A549 (cell line): ENCODE measurements around the gene COL7A1. TPM values are rescaled to one million over a fixed set of nuclear protein-coding genes. Genes with fewer than 3 reads are reported as not detected.

Source experiments
- ATAC-seq, 2 experiments: fragments of 200-7000 bp in 1 of 2; fragments of >200 bp in 1 of 2; cut with Nextera tagmentation in 1 of 2; cut with Tn5 transposase in 1 of 2; 3 replicates each; pipeline versions ENCODE4 v1.8.0 to v1.9.1; 2018 to 2020; ENCODE audit warnings: mild to moderate bottlenecking in 1 of 2, moderate library complexity in 1 of 2
- CTCF ChIA-PET: fragments of 300-600 bp; sonication (Branson Sonifier 250); formaldehyde crosslinking; extraction: SDS; loops from one replicate; lab custom pipeline; 2021; ENCODE audit warnings: antibody characterized with exemption, inconsistent platforms; lab: Yijun Ruan, JAX
- POLR2A ChIA-PET: fragments of 350-600 bp; formaldehyde crosslinking; extraction: SDS; loops from one replicate; lab custom pipeline; 2021; ENCODE audit warnings: antibody characterized with exemption, inconsistent platforms; lab: Yijun Ruan, JAX
- DNase-seq, 2 experiments: peaks; one replicate each; pipeline versions ENCODE4 v3.0.0 to v3.0.0-alpha.2; 2011 to 2016; ENCODE audit warnings: low read depth in 1 of 2, low spot score in 1 of 2
- FAIRE-seq: peaks from 2 replicates; lab custom pipeline; 2011; peaks lifted over from hg19 to GRCh38; lab: Jason Lieb, UNC
- H3K27ac ChIP-seq, 2 experiments: fragments of >200 bp; sonication (Bioruptor Twin); formaldehyde crosslinking; 3 replicates each; pipeline ENCODE4 v1.5.1; 2016 to 2017
- H3K4me1 ChIP-seq: fragments of >200 bp; sonication (Bioruptor Twin); formaldehyde crosslinking; 3 replicates; pipeline ENCODE4 v1.6.1; 2016
- H3K4me2 ChIP-seq: fragments of >200 bp; sonication (Bioruptor Twin); formaldehyde crosslinking; 3 replicates; pipeline ENCODE4 v1.6.1; 2016
- H3K4me3 ChIP-seq: fragments of >200 bp; sonication (Bioruptor Twin); formaldehyde crosslinking; 3 replicates; pipeline ENCODE4 v1.5.1; 2016
- H3K9me3 ChIP-seq: fragments of >200 bp; sonication (Bioruptor Twin); formaldehyde crosslinking; 3 replicates; pipeline ENCODE4 v1.6.1; 2016
- BCL3 ChIP-seq: fragments of >200 bp; sonication (Bioruptor Twin); formaldehyde crosslinking; IDR thresholded peaks from 3 replicates; pipeline ENCODE4 v1.6.1; 2016
- CBX8 ChIP-seq: fragments of 200-600 bp; sonication (generic); IDR thresholded peaks from 2 replicates; pipeline ENCODE4 v1.6.1; 2016
- CEBPB ChIP-seq, 2 experiments: fragments of >200 bp in 1 of 2; sonication (Bioruptor Twin) in 1 of 2; formaldehyde crosslinking in 1 of 2; IDR thresholded peaks; 2 replicates each; pipeline ENCODE4 v1.6.1; 2012 to 2016
- CHD4 ChIP-seq: fragments of 200-600 bp; sonication (generic); IDR thresholded peaks from 2 replicates; pipeline ENCODE4 v1.6.1; 2016; ENCODE audit warnings: antibody characterized with exemption, mild to moderate bottlenecking, borderline replicate concordance
- ESRRA ChIP-seq: fragments of 150-350 bp; IDR thresholded peaks from 2 replicates; pipeline ENCODE4 v1.6.1; 2014; ENCODE audit warnings: mild to moderate bottlenecking, low read length, borderline replicate concordance
- FOSL2 ChIP-seq, 2 experiments: fragments of 450-650 bp in 1 of 2; fragments of >200 bp in 1 of 2; sonication (Bioruptor Twin) in 1 of 2; formaldehyde crosslinking; IDR thresholded peaks; 2 replicates each; pipeline versions ENCODE4 v1.5.0 to v1.6.1; 2016 to 2020; ENCODE audit warnings: mild to moderate bottlenecking in 1 of 2, moderate library complexity in 1 of 2
- GATA3 ChIP-seq: IDR thresholded peaks from 2 replicates; pipeline ENCODE4 v1.6.1; 2012; ENCODE audit warnings: borderline replicate concordance
- HES2 ChIP-seq: fragments of >200 bp; sonication (Bioruptor Twin); formaldehyde crosslinking; IDR thresholded peaks from 2 replicates; pipeline ENCODE4 v1.6.1; 2016
- KDM1A ChIP-seq: fragments of 200-600 bp; sonication (generic); IDR thresholded peaks from 2 replicates; pipeline ENCODE4 v1.6.1; 2016; ENCODE audit warnings: low read depth, mild to moderate bottlenecking
- MAFK ChIP-seq: fragments of 450-650 bp; IDR thresholded peaks from 2 replicates; pipeline ENCODE4 v1.6.1; 2014; ENCODE audit not compliant: partially characterized antibody
- NPAS2 ChIP-seq: fragments of 250-450 bp; sonication (Bioruptor Pico); IDR thresholded peaks from 2 replicates; pipeline ENCODE4 v1.8.0; 2022; ENCODE audit warnings: mild to moderate bottlenecking, moderate library complexity, borderline replicate concordance
- POLR2A ChIP-seq: IDR thresholded peaks from 2 replicates; pipeline ENCODE4 v1.6.1; 2012; ENCODE audit warnings: mild to moderate bottlenecking, low read length
- RAD21 ChIP-seq, 2 experiments: fragments of >200 bp in 1 of 2; sonication (Bioruptor Twin) in 1 of 2; formaldehyde crosslinking in 1 of 2; IDR thresholded peaks in 1 of 2; conservative IDR thresholded peaks in 1 of 2; 2 replicates in 1 of 2; 3 replicates in 1 of 2; pipeline ENCODE4 v1.6.1; 2012 to 2018; ENCODE audit warnings: inconsistent platforms in 1 of 2
- RARB ChIP-seq: fragments of 250-450 bp; sonication (Bioruptor Pico); IDR thresholded peaks from 2 replicates; pipeline ENCODE4 v1.8.0; 2021; ENCODE audit warnings: mild to moderate bottlenecking, moderate library complexity
- REST ChIP-seq: fragments of 200-600 bp; sonication (generic); IDR thresholded peaks from 2 replicates; pipeline ENCODE4 v1.6.1; 2016; ENCODE audit warnings: antibody characterized with exemption, mild to moderate bottlenecking, moderate library complexity
- RNF2 ChIP-seq: fragments of 200-600 bp; sonication (generic); IDR thresholded peaks from 2 replicates; pipeline ENCODE4 v1.6.1; 2016; ENCODE audit warnings: low read depth, mild to moderate bottlenecking, antibody characterized with exemption, moderate library complexity, borderline replicate concordance
- TP53 ChIP-seq: fragments of 250-450 bp; sonication (Bioruptor Pico); IDR thresholded peaks from 2 replicates; pipeline ENCODE4 v1.5.0; 2021; ENCODE audit warnings: mild to moderate bottlenecking, moderate library complexity
- ZC3H11A ChIP-seq: fragments of 450-650 bp; IDR thresholded peaks from 2 replicates; pipeline ENCODE4 v1.6.1; 2014; ENCODE audit warnings: antibody characterized with exemption, mild to moderate bottlenecking
- WGBS: methylation state at CpG from one replicate; pipeline ENCODE4 v1.1.6; 2017; ENCODE audit errors: missing lambda C conversion rate; 5-methylcytosine and 5-hydroxymethylcytosine counted together
- polyA plus RNA-seq, 4 experiments: library from polyadenylated mRNA; depleted of rRNA in 3 of 4; stranded (reverse); fragments of >200 nt; fragmentation: RNase III in 1 of 4; extraction: RNeasy Plus Mini Kit Qiagen cat#74134 plus additional on column Dnase treatment in 1 of 4; gene quantifications; 2 replicates in 3 of 4; 3 replicates in 1 of 4; pipeline ENCODE4 v1.2.3, GENCODE V29; 2011 to 2017
- TF ChIP-seq, protein P1 (sequence below): IDR thresholded peaks from 2 replicates; pipeline ENCODE4 v1.6.1; 2012
- TF ChIP-seq, protein P2 (sequence below): fragments of 450-650 bp; IDR thresholded peaks from 2 replicates; pipeline ENCODE4 v1.6.1; 2014; ENCODE audit warnings: antibody characterized with exemption
- TF ChIP-seq, protein P3 (sequence below): IDR thresholded peaks from 2 replicates; pipeline ENCODE4 v1.6.1; 2012; ENCODE audit warnings: low read depth, borderline replicate concordance

The COL7A1 gene
- polyA plus RNA-seq, 2 of the 4 experiments (the other 2 are of a cell fraction) = 36.5 to 240 TPM

DNA sequence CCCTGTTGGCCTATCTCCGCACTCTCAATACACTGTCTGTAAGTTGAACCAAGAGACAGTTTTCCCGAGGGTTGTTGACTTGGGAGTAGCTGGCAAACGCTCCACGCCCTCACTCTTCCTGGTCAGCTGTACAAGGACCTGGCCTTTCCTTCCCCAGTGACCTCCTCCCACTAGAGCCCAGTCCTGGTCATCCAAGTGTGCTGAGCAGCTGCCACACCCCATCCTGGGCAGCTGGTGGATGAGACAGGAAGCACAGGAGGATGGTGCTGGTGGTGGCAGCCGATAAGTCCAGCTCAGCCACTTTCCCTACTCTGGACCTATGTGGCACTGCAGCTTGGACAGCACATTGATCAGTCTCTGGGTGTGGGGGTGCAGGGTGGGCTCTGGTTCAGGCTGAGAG is 58.3 kb downstream of the COL7A1 start (continued):
- TF ChIP-seq MAFK (no peak), NPAS2 (CRISPR knock-in tag) (no peak), KDM1A (no peak)
- TF ChIP-seq, protein P1, sequence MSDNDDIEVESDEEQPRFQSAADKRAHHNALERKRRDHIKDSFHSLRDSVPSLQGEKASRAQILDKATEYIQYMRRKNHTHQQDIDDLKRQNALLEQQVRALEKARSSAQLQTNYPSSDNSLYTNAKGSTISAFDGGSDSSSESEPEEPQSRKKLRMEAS = no peak
- TF ChIP-seq, protein P2, sequence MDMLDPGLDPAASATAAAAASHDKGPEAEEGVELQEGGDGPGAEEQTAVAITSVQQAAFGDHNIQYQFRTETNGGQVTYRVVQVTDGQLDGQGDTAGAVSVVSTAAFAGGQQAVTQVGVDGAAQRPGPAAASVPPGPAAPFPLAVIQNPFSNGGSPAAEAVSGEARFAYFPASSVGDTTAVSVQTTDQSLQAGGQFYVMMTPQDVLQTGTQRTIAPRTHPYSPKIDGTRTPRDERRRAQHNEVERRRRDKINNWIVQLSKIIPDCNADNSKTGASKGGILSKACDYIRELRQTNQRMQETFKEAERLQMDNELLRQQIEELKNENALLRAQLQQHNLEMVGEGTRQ = no peak

GRCh38 chr3:48536116-48536515 is 59.0 kb downstream of the COL7A1 start:
- H3K27ac ChIP-seq = no peak overlapping the region
- ChIA-PET CTCF (interaction anchor here (1.7 to 2.0 kb wide), 2 partner anchors 13 to 262 kb away, joined by 5 to 6 read pairs; no protein-coding TSS in a partner anchor), POLR2A (no interaction called here)
- no peaks in the 10 kb centered on the region for H3K9me3 ChIP-seq
- DNase-seq (no peak), FAIRE-seq (no peak), ATAC-seq (0 out of 6 replicates have a peak, but pooled peaks of 1 of the 2 experiments have one; percentile 7)
- TF ChIP-seq HES2 (no peak), REST (no peak), CBX8 (no peak), FOSL2 (IDR thresholded peaks at IDR 0.05) (no peak), FOSL2 (CRISPR knock-in tag; IDR thresholded peaks at IDR 0.05) (no peak), RAD21 (conservative IDR thresholded peaks at IDR 0.05 in 1 of 2, IDR thresholded peaks at IDR 0.05 in 1 of 2) (no peak)
- WGBS = 93% methylated on average over 19 of the region's 19 CpGs
- H3K4me2 ChIP-seq = no peak overlapping the region
- no peaks in the 10 kb centered on the region for H3K4me1 ChIP-seq
- no peak overlapping the region for H3K4me3 ChIP-seq

- no peak overlapping the region for H3K27ac ChIP-seq
- no peak for TF ChIP-seq MAFK
- no peak for TF ChIP-seq TP53 (CRISPR knock-in tag)
- no peak for TF ChIP-seq RAD21 (conservative IDR thresholded peaks at IDR 0.05 in 1 of 2, IDR thresholded peaks at IDR 0.05 in 1 of 2)
- TF ChIP-seq RARB (CRISPR knock-in tag) = no peak
- no peak for TF ChIP-seq NPAS2 (CRISPR knock-in tag)
- TF ChIP-seq GATA3 = no peak
- no peak for TF ChIP-seq RNF2
- no peak for TF ChIP-seq CEBPB (IDR thresholded peaks at IDR 0.05)
- TF ChIP-seq ESRRA = no peak
- TF ChIP-seq ZC3H11A = no peak
- TF ChIP-seq, protein P3, sequence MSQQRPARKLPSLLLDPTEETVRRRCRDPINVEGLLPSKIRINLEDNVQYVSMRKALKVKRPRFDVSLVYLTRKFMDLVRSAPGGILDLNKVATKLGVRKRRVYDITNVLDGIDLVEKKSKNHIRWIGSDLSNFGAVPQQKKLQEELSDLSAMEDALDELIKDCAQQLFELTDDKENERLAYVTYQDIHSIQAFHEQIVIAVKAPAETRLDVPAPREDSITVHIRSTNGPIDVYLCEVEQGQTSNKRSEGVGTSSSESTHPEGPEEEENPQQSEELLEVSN = no peak
- TF ChIP-seq BCL3 = no peak
- TF ChIP-seq CBX8 = no peak
- TF ChIP-seq KDM1A = no peak
- TF ChIP-seq CHD4 = no peak
- TF ChIP-seq POLR2A = no peak
- DNase-seq (no peak), ATAC-seq (no peak; a peak in 1 of 6 replicates), FAIRE-seq (no peak)
- H3K4me1 ChIP-seq = no peaks in the 10 kb centered on the region
- no peak overlapping the region for H3K4me2 ChIP-seq
- H3K9me3 ChIP-seq = no peaks in the 10 kb centered on the region
- no peak overlapping the region for H3K4me3 ChIP-seq
- 100% methylated on average over 4 of the region's 4 CpGs for WGBS
- ChIA-PET CTCF (interaction anchor here (1.7 to 2.0 kb wide), 2 partner anchors 14 to 262 kb away, joined by 5 to 6 read pairs; no protein-coding TSS in a partner anchor), POLR2A (no interaction called here)
Observed at GRCh38 chr3:48535578-48535977, 59.6 kb downstream of the COL7A1 start.
